ENCODE measurements around the gene TPPP. TPM values are rescaled to one million over a fixed set of nuclear protein-coding genes. Genes with fewer than 3 reads are reported as not detected.

Gene TPPP
- total and polyA plus RNA-seq, 2 donors (not counting 1 experiment from before 2014, with no cell fraction given): 0.06 TPM; not detected in 1

GRCh38 chr5:620152-620551, 73.0 kb downstream of the TPPP start:
- H3K4me2 ChIP-seq (replicated peaks; ENCODE audit: low read depth, low read length, poor library complexity, severe bottlenecking): no peak overlapping the region
- DNase-seq: no peak
- no peaks in the 10 kb centered on the region for H3K27me3 ChIP-seq (replicated peaks in 1 of 4; ENCODE audit: control extremely low read depth in 1 of 4, control insufficient read depth in 3 of 4, insufficient read depth in 4 of 4, low read length in 3 of 4)
- H3K4me1 ChIP-seq (ENCODE audit: control insufficient read depth in 2 of 2, insufficient read depth in 2 of 2, low read length in 2 of 2): no peaks in the 10 kb centered on the region
- intact Hi-C loops (cut with micrococcal nuclease): no loop called here
- no peak overlapping the region for H3K27ac Mint-ChIP-seq
- no peak overlapping the region for H3K27ac ChIP-seq (ENCODE audit: low read length in 2 of 2)
- no peaks in the 10 kb centered on the region for H4K20me1 ChIP-seq (ENCODE audit: control insufficient read depth, insufficient read depth, low read length, poor library complexity, severe bottlenecking)
- WGBS (ENCODE audit: insufficient coverage): 98% methylated on average over 20 of the region's 20 CpGs
- H3K4me1 Mint-ChIP-seq: no peaks in the 10 kb centered on the region
- H3K79me2 ChIP-seq (ENCODE audit: control insufficient read depth, insufficient read depth, low read length): peaks cover 23% of the 10 kb centered on the region
- H3K27me3 Mint-ChIP-seq: no peaks in the 10 kb centered on the region
- no peak overlapping the region for H3K4me3 Mint-ChIP-seq
- CTCF ChIA-PET: no interaction called here
- H3K9me3 ChIP-seq (ENCODE audit: control extremely low read depth in 1 of 3, control insufficient read depth in 2 of 3, insufficient read depth in 1 of 3, low read length in 2 of 3): no peaks in the 10 kb centered on the region
- H3K4me3 ChIP-seq (ENCODE audit: control extremely low read depth in 1 of 5, extremely low read depth in 1 of 5, insufficient read depth in 1 of 5, low read depth in 2 of 5, low read length in 4 of 5): no peak overlapping the region
- no peak overlapping the region for H3K9ac ChIP-seq (ENCODE audit: low read length)
- no peak for ATAC-seq (ENCODE audit: low read depth)
- no peak overlapping the region for H2AFZ ChIP-seq (ENCODE audit: insufficient read depth, low read depth, low read length, poor library complexity, severe bottlenecking)
- H3K9me3 Mint-ChIP-seq (ENCODE audit: insufficient read depth): no peaks in the 10 kb centered on the region
- POLR2A ChIA-PET: no interaction called here
- TF ChIP-seq CTCF (IDR thresholded peaks at IDR 0.05) (no peak), EZH2 (IDR thresholded peaks at IDR 0.05; ENCODE audit: borderline replicate concordance, insufficient read depth, low read depth, low read length, poor library complexity, severe bottlenecking) (no peak)
- H3K36me3 ChIP-seq (replicated peaks in 1 of 2; ENCODE audit: control extremely low read depth in 1 of 2, control insufficient read depth in 1 of 2, extremely low read depth in 1 of 2, insufficient read depth in 2 of 2, low read length in 1 of 2): peaks cover 0 to 27% of the 10 kb centered on the region in 2 experiments

- whole genome bisulfite sequencing (ENCODE audit: insufficient coverage): 96% methylated on average over 15 of the region's 16 CpGs
- H3K9ac ChIP-seq (ENCODE audit: low read length): no peak overlapping the region
- intact Hi-C loops (cut with micrococcal nuclease): loop anchor here (10.0 kb wide), 1 partner anchor 175 kb away; the partner anchor contains the start of gene EXOC3
- H3K27me3 ChIP-seq (replicated peaks in 1 of 4; ENCODE audit: control extremely low read depth in 1 of 4, control insufficient read depth in 3 of 4, insufficient read depth in 4 of 4, low read length in 3 of 4): no peaks in the 10 kb centered on the region
- no peaks in the 10 kb centered on the region for H3K4me1 ChIP-seq (ENCODE audit: control insufficient read depth in 2 of 2, insufficient read depth in 2 of 2, low read length in 2 of 2)
- no peak for DNase-seq
- TF ChIP-seq EZH2 (IDR thresholded peaks at IDR 0.05; ENCODE audit: borderline replicate concordance, insufficient read depth, low read depth, low read length, poor library complexity, severe bottlenecking): no peak
- TF ChIP-seq CTCF (IDR thresholded peaks at IDR 0.05): no peak
- H3K4me3 ChIP-seq (ENCODE audit: control extremely low read depth in 1 of 5, extremely low read depth in 1 of 5, insufficient read depth in 1 of 5, low read depth in 2 of 5, low read length in 4 of 5): no peak overlapping the region
- no peak overlapping the region for H3K27ac Mint-ChIP-seq
- no peaks in the 10 kb centered on the region for H3K27me3 Mint-ChIP-seq
- H3K27ac ChIP-seq (ENCODE audit: low read length in 2 of 2): no peak overlapping the region
- no peak for ATAC-seq (ENCODE audit: low read depth)
- H4K20me1 ChIP-seq (ENCODE audit: control insufficient read depth, insufficient read depth, low read length, poor library complexity, severe bottlenecking): no peaks in the 10 kb centered on the region
- POLR2A ChIA-PET: no interaction called here
- CTCF ChIA-PET: no interaction called here
- no peak overlapping the region for H3K4me3 Mint-ChIP-seq
- H3K79me2 ChIP-seq (ENCODE audit: control insufficient read depth, insufficient read depth, low read length): peaks cover 30% of the 10 kb centered on the region
- H3K4me2 ChIP-seq (replicated peaks; ENCODE audit: low read depth, low read length, poor library complexity, severe bottlenecking): no peak overlapping the region
- no peaks in the 10 kb centered on the region for H3K9me3 ChIP-seq (ENCODE audit: control extremely low read depth in 1 of 3, control insufficient read depth in 2 of 3, insufficient read depth in 1 of 3, low read length in 2 of 3)
- H3K36me3 ChIP-seq (replicated peaks in 1 of 2; ENCODE audit: control extremely low read depth in 1 of 2, control insufficient read depth in 1 of 2, extremely low read depth in 1 of 2, insufficient read depth in 2 of 2, low read length in 1 of 2): peaks cover 0 to 25% of the 10 kb centered on the region in 2 experiments
- no peak overlapping the region for H2AFZ ChIP-seq (ENCODE audit: insufficient read depth, low read depth, low read length, poor library complexity, severe bottlenecking)
- peaks cover 2% of the 10 kb centered on the region for H3K4me1 Mint-ChIP-seq
- no peaks in the 10 kb centered on the region for H3K9me3 Mint-ChIP-seq (ENCODE audit: insufficient read depth)
Observed at GRCh38 chr5:619444-619843, 73.7 kb downstream of the TPPP start.

Measured in B cell (primary cell).